PC-9 (cell line): ENCODE measurements around the gene SUGCT. TPM values are rescaled to one million over a fixed set of nuclear protein-coding genes. Genes with fewer than 3 reads are reported as not detected.
A peak's percentile ranks its signal among the peaks of the same experiment; 100 is the strongest.

Experiments
- BruUV-seq: library from RNA; stranded (reverse); fragments of 400-500 nt; replicated peaks from 2 replicates; lab custom pipeline; 2021; lab: Mats Ljungman, UMichigan
- CTCF ChIA-PET: fragments of 300-600 bp; sonication (Branson Sonifier 250); formaldehyde crosslinking; loops from one replicate; lab custom pipeline; 2022; ENCODE audit warnings: antibody characterized with exemption; lab: Charles Lee
- POLR2A ChIA-PET: fragments of 300-600 bp; sonication (Branson Sonifier 250); formaldehyde crosslinking; loops from one replicate; lab custom pipeline; 2022; ENCODE audit warnings: antibody characterized with exemption; ENCODE audit not compliant: unreplicated experiment; lab: Charles Lee
- DNase-seq, 2 experiments: peaks; one replicate each; pipeline versions ENCODE4 v3.0.0 to v3.0.0-alpha.2; 2015 to 2022; ENCODE audit warnings: mixed read lengths in 1 of 2
- H2AFZ ChIP-seq: fragments of 200-600 bp; sonication (generic); 2 replicates; pipeline ENCODE4 v1.8.1; 2017; ENCODE audit warnings: antibody characterized with exemption
- H3F3A ChIP-seq: fragments of 200-600 bp; sonication (generic); 2 replicates; pipeline ENCODE4 v1.8.1; 2017; ENCODE audit warnings: antibody characterized with exemption, mild to moderate bottlenecking, low read depth; ENCODE audit not compliant: insufficient read depth
- H3K27ac ChIP-seq: fragments of 200-600 bp; sonication (generic); 2 replicates; pipeline ENCODE4 v1.6.1; 2016; ENCODE audit warnings: mixed run types
- H3K27me3 ChIP-seq: fragments of 200-600 bp; sonication (generic); 2 replicates; pipeline ENCODE4 v1.6.1; 2016; ENCODE audit warnings: low read depth, mixed run types; ENCODE audit not compliant: insufficient read depth
- H3K36me3 ChIP-seq: fragments of 200-600 bp; sonication (generic); 2 replicates; pipeline ENCODE4 v1.6.1; 2016; ENCODE audit warnings: low read depth, mixed run types
- H3K4me1 ChIP-seq: fragments of 200-600 bp; sonication (generic); replicated peaks from 2 replicates; pipeline ENCODE4 v1.6.1; 2016; ENCODE audit warnings: mixed run types; ENCODE audit not compliant: insufficient read depth
- H3K4me2 ChIP-seq: fragments of 200-600 bp; sonication (generic); 2 replicates; pipeline ENCODE4 v1.6.1; 2017; ENCODE audit warnings: mixed run types
- H3K4me3 ChIP-seq: fragments of 200-600 bp; sonication (generic); 2 replicates; pipeline ENCODE4 v1.6.1; 2016; ENCODE audit warnings: mixed run types
- H3K79me2 ChIP-seq: fragments of 200-600 bp; sonication (generic); 2 replicates; pipeline ENCODE4 v1.6.1; 2017; ENCODE audit warnings: low read depth, mixed run types
- H3K9me2 ChIP-seq: fragments of 200-600 bp; sonication (generic); 2 replicates; pipeline ENCODE4 v1.8.1; 2017; ENCODE audit warnings: mild to moderate bottlenecking; ENCODE audit not compliant: insufficient read depth
- H3K9me3 ChIP-seq: fragments of 200-600 bp; sonication (generic); 2 replicates; pipeline ENCODE4 v1.8.1; 2016; ENCODE audit warnings: low read depth; ENCODE audit not compliant: insufficient read depth
- H4K20me1 ChIP-seq: fragments of 200-600 bp; sonication (generic); 2 replicates; pipeline ENCODE4 v1.8.1; 2017; ENCODE audit not compliant: insufficient read depth
- CTCF ChIP-seq: fragments of 200-600 bp; sonication (generic); conservative IDR thresholded peaks from 2 replicates; pipeline ENCODE4 v1.6.1; 2017; ENCODE audit warnings: mixed run types, antibody characterized with exemption, mild to moderate bottlenecking, moderate library complexity
- EZH2 ChIP-seq: fragments of 200-600 bp; sonication (generic); IDR thresholded peaks from 2 replicates; pipeline ENCODE4 v1.8.0; 2017; ENCODE audit warnings: antibody characterized with exemption, low read depth
- intact Hi-C: fragments of 100-400 bp; cut with micrococcal nuclease; formaldehyde crosslinking; loops from one replicate; pipeline ENCODE4 v1.10.0; 2022; ENCODE audit not compliant: unreplicated experiment
- total RNA-seq: library from RNA; stranded (reverse); gene quantifications from 2 replicates; pipeline ENCODE4 v1.2.3, GENCODE V29; 2021

Gene SUGCT
- total RNA-seq, 1 experiment from 2014 or later, result 3.5 TPM

GRCh38 chr7:40219917-40220316 is 85.1 kb downstream of the SUGCT start:
- no peaks in the 10 kb centered on the region for H3K79me2 ChIP-seq
- BruUV-seq, result no TSS peak
- no peaks in the 10 kb centered on the region for H3K9me2 ChIP-seq
- H3F3A ChIP-seq, result peaks cover 12% of the 10 kb centered on the region
- no peaks in the 10 kb centered on the region for H4K20me1 ChIP-seq
- no peak for DNase-seq
- peaks cover 17% of the 10 kb centered on the region for H3K4me1 ChIP-seq
- no peaks in the 10 kb centered on the region for H3K9me3 ChIP-seq
- TF ChIP-seq CTCF, result no peak
- TF ChIP-seq EZH2, result no peak
- H3K36me3 ChIP-seq, result no peaks in the 10 kb centered on the region
- no peaks in the 10 kb centered on the region for H3K27me3 ChIP-seq
- no peak overlapping the region for H3K4me2 ChIP-seq
- no peak overlapping the region for H3K4me3 ChIP-seq
- CTCF ChIA-PET, result interaction anchor here (0.6 kb wide), 1 partner anchor 1484 kb away, joined by 3 read pairs; no protein-coding TSS in a partner anchor
- intact Hi-C loops, result loop anchor here (2.0 to 5.0 kb wide), 2 partner anchors 85 to 273 kb away; partner anchors contain the start of genes MPLKIP and SUGCT
- no peak overlapping the region for H2AFZ ChIP-seq
- H3K27ac ChIP-seq, result peak overlapping the region; percentile 40
- POLR2A ChIA-PET, result interaction anchor here (0.6 kb wide), 1 partner anchor 787 kb away, joined by 4 read pairs; no protein-coding TSS in a partner anchor

DNA sequence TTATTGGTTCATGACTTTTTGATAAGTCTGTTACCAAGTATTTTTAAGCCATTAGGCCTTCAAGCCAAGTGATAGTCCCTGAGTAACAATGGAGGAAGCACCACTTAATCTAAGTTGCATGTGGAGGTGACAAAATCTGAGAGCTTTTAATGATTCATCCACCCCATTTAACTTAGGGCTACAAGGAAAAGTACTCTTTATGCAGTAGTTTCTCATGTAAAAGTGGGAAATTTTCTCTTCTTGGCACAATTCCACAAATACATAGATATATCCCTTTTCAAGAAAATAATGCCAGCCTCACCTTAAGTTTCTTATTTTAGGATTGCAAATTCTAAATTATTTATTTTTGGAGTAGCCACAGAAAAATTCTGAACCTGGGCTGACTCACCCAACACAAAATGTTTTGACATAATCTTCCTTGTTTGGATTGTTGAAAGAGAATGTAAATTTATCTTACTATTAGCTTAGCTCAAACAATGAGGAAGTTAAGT is 85.7 kb downstream of the SUGCT start:
- Histone ChIP-seq H3K4me3 (no peak overlapping the region), H3F3A (peaks cover 12% of the 10 kb centered on the region), H3K36me3 (no peaks in the 10 kb centered on the region), H3K27me3 (no peaks in the 10 kb centered on the region), H3K4me1 (peaks cover 17% of the 10 kb centered on the region), H3K79me2 (no peaks in the 10 kb centered on the region), H3K4me2 (peak overlapping the region; percentile 3; the same call in 1 of the 2 replicates), H2AFZ (no peak overlapping the region), H3K9me3 (no peaks in the 10 kb centered on the region), H3K9me2 (no peaks in the 10 kb centered on the region), H4K20me1 (no peaks in the 10 kb centered on the region), H3K27ac (peak overlapping the region; percentile 40)
- peak in 1 of 2 experiments; percentile 74 for DNase-seq
- ChIA-PET CTCF (interaction anchor here (0.6 kb wide), 1 partner anchor 1483 kb away, joined by 3 read pairs; no protein-coding TSS in a partner anchor), POLR2A (no interaction called here)
- no TSS peak for BruUV-seq
- intact Hi-C loops, result loop anchor here (2.0 to 5.0 kb wide), 2 partner anchors 86 to 273 kb away; partner anchors contain the start of genes MPLKIP and SUGCT
- TF ChIP-seq CTCF, result no peak
- no peak for TF ChIP-seq EZH2

- no peak overlapping the region for H2AFZ ChIP-seq
- intact Hi-C loops, result loop anchor here (2.0 to 5.0 kb wide), 2 partner anchors 87 to 275 kb away; partner anchors contain the start of genes MPLKIP and SUGCT
- H3K4me3 ChIP-seq, result no peak overlapping the region
- no peaks in the 10 kb centered on the region for H4K20me1 ChIP-seq
- peaks cover 12% of the 10 kb centered on the region for H3F3A ChIP-seq
- no peak overlapping the region for H3K27ac ChIP-seq
- peaks cover 17% of the 10 kb centered on the region for H3K4me1 ChIP-seq
- peak in 1 of 2 experiments; percentile 49 for DNase-seq
- H3K27me3 ChIP-seq, result no peaks in the 10 kb centered on the region
- TF ChIP-seq CTCF (no peak), EZH2 (no peak)
- H3K79me2 ChIP-seq, result no peaks in the 10 kb centered on the region
- H3K9me3 ChIP-seq, result no peaks in the 10 kb centered on the region
- H3K36me3 ChIP-seq, result no peaks in the 10 kb centered on the region
- no TSS peak for BruUV-seq
- no peak overlapping the region for H3K4me2 ChIP-seq
- ChIA-PET POLR2A (interaction anchor here (0.6 kb wide), 1 partner anchor 11 kb away, joined by 9 read pairs; no protein-coding TSS in a partner anchor), CTCF (interaction anchor here (0.9 kb wide), 1 partner anchor 11 kb away, joined by 3 read pairs; no protein-coding TSS in a partner anchor)
- no peaks in the 10 kb centered on the region for H3K9me2 ChIP-seq
Observed at GRCh38 chr7:40221836-40222235, 87.0 kb downstream of the SUGCT start.
